GM19395 (cell line): ENCODE measurements around the gene SEPTIN8.

Source experiments
- ATAC-seq: cut with Tn5 transposase; IDR thresholded peaks from one replicate; pipeline ENCODE4 v1.9.1; 2021; ENCODE audit warnings: mild to moderate bottlenecking, moderate library complexity; ENCODE audit not compliant: unreplicated experiment

Gene SEPTIN8

DNA sequence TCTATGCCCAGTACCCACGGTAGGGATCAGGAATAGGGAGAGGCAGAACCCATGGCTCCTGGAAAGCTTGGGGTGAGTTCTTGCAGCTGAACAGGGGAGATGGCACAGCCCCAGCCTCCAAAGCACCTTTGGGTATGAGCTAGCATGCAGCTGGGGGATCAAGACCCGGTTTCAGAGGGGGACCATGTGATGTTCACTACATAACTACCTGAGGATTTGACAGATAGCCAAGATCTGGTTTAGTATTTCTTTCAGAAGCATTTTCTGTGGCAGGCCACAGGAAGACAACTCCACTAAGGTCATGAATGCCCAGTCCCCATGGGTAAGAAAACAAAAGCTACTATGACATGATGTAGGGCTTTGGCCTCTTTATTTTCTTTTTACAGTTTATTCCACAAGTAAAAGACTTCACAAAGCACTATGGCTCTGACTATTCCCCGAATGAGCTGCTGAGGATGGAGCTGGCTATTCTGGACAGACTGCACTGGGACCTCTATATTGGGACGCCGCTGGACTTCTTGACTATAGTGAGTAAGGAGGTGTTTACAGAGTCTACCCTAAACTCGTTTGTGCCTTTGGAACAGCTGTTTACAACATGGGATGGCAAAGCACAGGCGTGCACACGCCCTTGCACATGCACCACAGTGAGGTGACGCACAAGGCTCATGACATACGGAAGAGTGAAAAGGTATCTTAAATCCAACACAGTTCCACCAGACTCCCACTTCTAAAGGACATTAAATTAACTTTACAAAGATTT lies 26.4 kb downstream of the SEPTIN8 start:
- peak; percentile 45 for ATAC-seq

DNA sequence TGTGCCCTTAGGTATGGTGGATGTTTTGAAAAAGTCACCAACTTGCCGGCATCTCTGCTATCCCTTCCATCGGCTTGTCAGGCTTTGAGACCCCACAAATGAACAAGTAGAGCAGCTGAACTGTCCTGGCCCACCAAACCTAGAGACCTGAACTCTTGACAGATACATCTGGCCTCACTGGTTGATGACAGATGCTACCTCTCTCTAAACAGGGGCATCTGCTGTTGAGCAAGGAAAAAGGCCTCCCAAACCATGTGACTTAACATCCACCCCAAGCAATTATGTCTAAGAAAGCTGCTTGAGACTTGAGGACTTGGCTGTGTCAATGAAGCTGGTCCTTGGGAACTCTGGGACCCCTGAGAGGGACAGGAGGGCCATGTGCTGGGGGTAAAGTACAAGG lies 27.5 kb downstream of the SEPTIN8 start:
- no peak for ATAC-seq

DNA sequence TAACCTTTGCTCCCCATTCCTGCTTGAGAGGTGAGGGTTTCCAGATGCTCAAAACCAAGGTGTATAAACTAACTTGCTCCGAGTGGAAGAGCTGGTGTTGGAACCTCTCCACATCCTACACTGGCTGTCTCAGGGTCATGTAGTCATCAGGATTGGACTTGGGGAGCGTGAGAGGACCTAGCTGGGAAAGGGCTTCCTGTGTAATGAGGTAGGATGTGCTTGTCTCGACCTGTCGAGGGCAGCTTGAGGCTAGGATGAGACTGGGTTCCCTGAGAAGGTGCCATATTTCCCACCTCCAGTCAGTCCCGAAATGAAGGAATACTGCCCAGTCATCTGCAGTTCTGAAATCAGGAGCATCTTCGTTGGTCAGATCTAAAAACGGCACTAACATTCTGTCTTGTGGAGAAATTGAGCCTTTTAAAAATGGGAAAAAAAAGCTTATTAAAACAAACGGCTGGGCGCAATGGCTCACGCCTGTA lies 28.5 kb downstream of the SEPTIN8 start:
- ATAC-seq: no peak

- no peak for ATAC-seq
Measured at GRCh38 chr5:132747616-132748440, 29.2 kb downstream of the SEPTIN8 start.

DNA sequence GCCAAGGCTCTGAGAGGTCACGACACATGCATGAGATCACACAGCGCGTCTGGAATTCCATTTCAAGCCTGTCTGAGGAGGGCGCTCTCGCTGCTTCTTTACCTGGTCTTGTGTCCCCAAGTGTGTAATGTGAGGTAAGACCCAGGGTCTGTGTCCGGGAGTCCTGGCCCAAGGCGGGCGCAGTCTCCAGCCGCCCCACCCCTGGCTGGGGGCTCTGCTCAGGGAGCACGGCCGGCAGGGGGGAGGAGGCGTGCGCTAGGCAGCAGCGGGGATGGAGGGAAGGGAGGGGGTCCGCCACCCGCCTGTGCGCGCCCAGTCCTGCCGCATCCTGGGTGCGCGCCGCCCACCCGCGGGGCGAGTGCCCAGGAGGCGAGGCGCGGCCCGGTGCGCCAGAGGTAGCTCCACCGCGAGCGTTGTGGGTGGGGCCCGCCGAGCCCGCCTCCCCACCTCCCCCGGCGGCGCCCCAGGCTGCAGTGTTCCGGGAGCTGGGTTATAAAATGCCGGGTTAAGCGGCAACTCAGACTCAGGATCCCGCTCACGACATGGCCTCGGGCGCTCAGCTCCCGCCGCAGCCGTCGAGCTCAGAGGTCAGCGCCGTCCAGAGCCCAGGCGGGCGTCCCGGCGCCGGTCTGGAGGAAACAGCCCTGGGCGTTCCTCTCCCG lies 30.0 kb downstream of the SEPTIN8 start, which contains the start of gene CCNI2:
Gene CCNI2 (plus strand): TSS at position 473 of the 662 bp plus-strand sequence. CDS start 70 bp downstream, at position 543.
- no peak for ATAC-seq

- no peak for ATAC-seq
Measured at GRCh38 chr5:132746592-132746953, 30.5 kb downstream of the SEPTIN8 start.

DNA sequence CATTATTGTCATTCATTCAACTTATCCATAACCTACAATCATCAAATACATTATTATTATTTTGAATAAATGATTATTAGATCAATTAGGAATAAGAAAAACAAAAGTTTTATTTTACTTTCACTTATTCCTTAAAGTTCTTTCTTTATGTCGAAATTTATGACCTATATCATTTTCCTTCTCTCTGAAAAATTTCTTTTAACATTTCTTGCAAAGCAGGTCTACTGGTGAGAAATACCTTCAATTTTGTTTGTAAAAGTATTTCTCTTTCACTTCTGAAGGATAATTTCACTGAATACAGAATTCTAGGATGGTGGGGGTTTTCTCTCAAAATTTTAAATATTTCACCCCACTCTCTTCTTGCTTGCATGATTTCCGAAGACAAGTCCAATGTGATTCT lies 32.4 kb downstream of the SEPTIN8 start:
- no peak for ATAC-seq

GRCh38 chr5:132742626-132743025 lies 34.4 kb downstream of the SEPTIN8 start:
- no peak for ATAC-seq

- ATAC-seq: no peak
Measured at GRCh38 chr5:132742158-132742557, 34.9 kb downstream of the SEPTIN8 start.

GRCh38 chr5:132739232-132739631 lies 37.8 kb downstream of the SEPTIN8 start:
- no peak for ATAC-seq

GRCh38 chr5:132737982-132738681 lies 38.9 kb downstream of the SEPTIN8 start:
- no peak for ATAC-seq

- ATAC-seq: peak; percentile 93
Measured at GRCh38 chr5:132736853-132737833, 39.9 kb downstream of the SEPTIN8 start, which contains the start of gene KIF3A. Gene KIF3A (minus strand): TSS chr5:132737546. CDS start chr5:132737419, 127 bp downstream.

- ATAC-seq: no peak
Measured at GRCh38 chr5:132734687-132735086, 42.4 kb downstream of the SEPTIN8 start.

DNA sequence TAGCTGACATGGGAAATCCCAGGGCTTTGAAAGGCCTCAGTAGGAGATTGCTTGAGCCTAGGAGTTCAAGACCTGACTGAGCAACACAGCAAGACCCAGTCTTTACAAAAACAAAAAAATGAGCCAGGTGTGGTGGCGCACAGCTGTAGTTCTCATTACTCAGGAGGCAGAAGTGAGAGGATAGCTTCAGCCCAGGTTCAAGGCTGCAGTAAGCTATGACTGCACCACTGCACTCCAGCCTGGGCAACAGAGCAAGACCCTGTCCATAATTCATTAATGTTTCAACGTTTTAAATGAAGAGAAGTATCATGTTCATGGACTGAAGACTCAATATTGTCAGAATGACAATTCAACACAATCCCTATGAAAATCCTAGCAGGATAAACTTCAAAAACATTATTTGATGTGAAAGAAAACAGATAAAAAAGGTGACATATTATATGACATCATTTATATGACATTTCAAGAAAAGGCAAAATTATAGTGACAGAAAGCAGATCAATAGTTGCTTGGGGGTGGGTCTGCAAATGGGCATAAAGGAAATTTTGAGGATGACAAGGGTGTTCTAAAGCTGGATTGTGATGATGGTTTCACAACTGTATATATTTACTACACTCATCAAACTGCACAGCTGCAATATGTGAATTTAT lies 43.4 kb downstream of the SEPTIN8 start:
- ATAC-seq: no peak

DNA sequence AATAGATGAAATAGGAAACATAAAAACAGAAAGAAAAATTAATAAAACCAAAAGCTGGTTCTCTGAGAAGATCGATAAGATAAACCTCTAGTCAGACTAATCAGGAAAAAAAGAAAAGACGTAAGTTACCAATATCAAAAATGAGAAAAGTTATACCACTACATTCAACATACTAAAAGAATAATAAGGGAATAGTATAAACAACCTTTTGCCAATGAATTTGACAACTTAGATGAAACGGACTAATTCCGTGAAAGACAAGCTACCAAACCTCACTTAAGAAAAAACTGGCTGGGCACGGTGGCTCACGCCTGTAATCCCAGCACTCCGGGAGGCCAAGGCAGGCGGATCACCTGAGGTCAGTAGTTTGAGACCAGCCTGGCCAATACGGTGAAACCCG lies 47.1 kb downstream of the SEPTIN8 start:
- ATAC-seq: no peak

DNA sequence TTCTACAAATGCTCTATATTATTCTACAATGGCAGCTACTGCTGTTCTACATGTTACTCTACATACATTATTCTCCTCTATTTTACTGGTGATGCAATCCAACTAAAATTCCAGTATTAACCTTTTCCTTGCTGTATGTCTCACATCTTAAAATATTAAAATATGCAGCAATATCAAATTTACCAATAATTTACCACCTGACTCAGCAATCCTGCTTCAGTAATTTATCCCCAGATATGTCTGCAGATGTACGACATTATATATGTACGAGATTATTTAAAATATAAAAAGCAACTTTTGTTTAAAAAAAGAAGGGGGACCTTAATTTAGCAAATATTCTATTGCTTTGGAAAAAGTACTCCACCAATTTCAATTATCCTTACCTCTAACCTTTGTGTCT lies 51.3 kb downstream of the SEPTIN8 start:
- no peak for ATAC-seq

DNA sequence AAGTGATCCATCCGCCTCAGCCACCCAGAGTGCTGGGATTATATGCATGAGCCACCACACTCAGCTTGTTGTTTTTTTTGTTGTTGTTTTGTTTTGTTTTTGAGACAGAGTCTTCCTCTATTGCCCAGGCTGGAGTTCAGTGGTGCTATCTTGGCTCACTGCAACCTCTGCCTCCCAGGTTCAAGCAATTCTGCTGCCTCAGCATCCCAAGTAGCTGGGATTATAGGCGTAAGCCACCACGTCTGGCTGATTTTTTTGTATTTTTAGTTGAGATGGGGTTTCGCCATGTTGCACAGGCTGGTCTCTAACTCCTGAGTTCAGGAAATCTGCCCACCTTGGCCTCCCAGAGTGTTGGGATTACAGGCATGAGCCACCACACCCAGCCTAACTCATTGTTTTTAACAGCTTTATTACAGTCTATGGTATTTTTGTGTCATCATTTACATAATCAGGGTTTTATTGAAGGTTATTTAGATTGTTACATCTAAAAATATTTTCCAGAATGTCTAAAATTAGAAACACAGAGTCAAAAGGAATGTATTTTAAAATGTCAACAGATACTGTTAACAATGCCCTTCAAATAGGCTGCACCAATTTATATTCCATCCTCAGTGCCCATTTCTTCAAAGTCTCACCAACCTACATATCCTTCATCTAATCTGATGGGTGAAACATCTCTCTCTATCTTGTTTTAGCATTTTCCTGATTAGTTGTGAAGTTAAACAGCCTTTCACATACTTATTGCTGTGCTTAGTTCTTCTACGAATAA lies 58.3 kb downstream of the SEPTIN8 start:
- ATAC-seq: no peak
